Muscle of back (tissue), 11 donors: ENCODE data around the gene TK2. TPM values are rescaled to one million over a fixed set of nuclear protein-coding genes. Genes with fewer than 3 reads are reported as not detected.
"Not testable (repeated sequence)": the region's sequence is repeated elsewhere in the genome, so short reads cannot be mapped to it uniquely, and the experiment has no call there.

Source experiments
- DNase-seq, 3 donors: peaks; one replicate each; pipeline versions ENCODE4 v3.0.0 to v3.0.0-alpha.2; 2013
- polyA plus RNA-seq, 10 donors: library from polyadenylated mRNA; unstranded; fragments of 120-200 nt; gene quantifications; one replicate each; pipeline ENCODE4 v1.2.1, GENCODE V29; 2013; ENCODE audit not compliant: insufficient read length in 10 of 10

Gene TK2
- polyA plus RNA-seq, 10 donors: 12.0 to 20.3 (median 15.8) TPM

- no peak for DNase-seq
Observed at GRCh38 chr16:66575060-66575459, 25.1 kb upstream of the TK2 start.

- DNase-seq: no peak
Observed at GRCh38 chr16:66574531-66574930, 24.6 kb upstream of the TK2 start.

GRCh38 chr16:66574081-66574480 lies 24.2 kb upstream of the TK2 start:
- no peak for DNase-seq

- no peak for DNase-seq
Observed at GRCh38 chr16:66572356-66572755, 22.4 kb upstream of the TK2 start.

- DNase-seq: no peak
Observed at GRCh38 chr16:66569827-66570405, 20.0 kb upstream of the TK2 start.

- no peak for DNase-seq
Observed at GRCh38 chr16:66569131-66569530, 19.2 kb upstream of the TK2 start.

- DNase-seq: no peak
Observed at GRCh38 chr16:66568355-66568754, 18.4 kb upstream of the TK2 start.

GRCh38 chr16:66567270-66567669 lies 17.3 kb upstream of the TK2 start:
- DNase-seq: not testable (repeated sequence)

- no peak for DNase-seq
Observed at GRCh38 chr16:66566051-66566901, 16.4 kb upstream of the TK2 start, which contains the start of gene CMTM1. CMTM1 (plus strand) TSS chr16:66566439; CDS start chr16:66566514, 75 bp downstream.

GRCh38 chr16:66563574-66564334 lies 13.8 kb upstream of the TK2 start:
- DNase-seq: no peak

GRCh38 chr16:66562986-66563385 lies 13.1 kb upstream of the TK2 start:
- DNase-seq: no peak

- no peak for DNase-seq
Observed at GRCh38 chr16:66562409-66562808, 12.5 kb upstream of the TK2 start.

GRCh38 chr16:66561381-66562080 lies 11.6 kb upstream of the TK2 start:
- DNase-seq: no peak

- no peak for DNase-seq
Observed at GRCh38 chr16:66560107-66560506, 10.2 kb upstream of the TK2 start.

GRCh38 chr16:66554495-66554894 lies 4.6 kb upstream of the TK2 start:
- no peak for DNase-seq

- no peak for DNase-seq
Observed at GRCh38 chr16:66554021-66554420, 4.1 kb upstream of the TK2 start.

- DNase-seq: no peak
Observed at GRCh38 chr16:66553223-66553622, 3.3 kb upstream of the TK2 start.

- peak; percentile 90 to 98 (median 97) for DNase-seq
Observed at GRCh38 chr16:66552286-66553177, 2.6 kb upstream of the TK2 start, which contains the start of gene CKLF. CKLF (plus strand) TSS chr16:66552576; CDS start chr16:66552716, 140 bp downstream.

GRCh38 chr16:66551788-66552285 lies 1.9 kb upstream of the TK2 start:
- DNase-seq: no peak

GRCh38 chr16:66551348-66551759 lies 1.4 kb upstream of the TK2 start:
- DNase-seq: peak in 2 of 3 donors; percentile 36 to 71
